Skeletal muscle tissue (tissue), 4 donors: ENCODE measurements around the gene MORN3. TPM values are rescaled to one million over a fixed set of nuclear protein-coding genes. Genes with fewer than 3 reads are reported as not detected.
A peak's percentile ranks its signal among the peaks of the same experiment; 100 is the strongest.
"Not testable (repeated sequence)": the region's sequence is repeated elsewhere in the genome, so short reads cannot be mapped to it uniquely, and the experiment has no call there.

ENCODE experiments used
- H3K27ac ChIP-seq: one replicate; pipeline ENCODE4 v1.7.0; 2013; ENCODE audit warnings: mild to moderate bottlenecking, low read depth, low read length, inconsistent platforms
- H3K27me3 ChIP-seq, 3 donors: one replicate each; pipeline ENCODE4 v1.7.0; 2013; ENCODE audit warnings: low read length in 3 of 3; ENCODE audit not compliant: control insufficient read depth in 3 of 3, insufficient read depth in 3 of 3
- H3K36me3 ChIP-seq, 3 donors: one replicate each; pipeline ENCODE4 v1.7.0; 2013; ENCODE audit warnings: low read length in 3 of 3; ENCODE audit not compliant: control insufficient read depth in 3 of 3, insufficient read depth in 3 of 3
- H3K4me1 ChIP-seq, 3 donors: one replicate each; pipeline ENCODE4 v1.7.0; 2013; ENCODE audit warnings: low read length in 3 of 3, mild to moderate bottlenecking in 3 of 3; ENCODE audit not compliant: control insufficient read depth in 3 of 3, insufficient read depth in 3 of 3
- H3K4me3 ChIP-seq, 3 donors: one replicate each; pipeline ENCODE4 v1.7.0; 2013; ENCODE audit warnings: low read length in 3 of 3
- H3K9ac ChIP-seq, 3 donors: one replicate each; pipeline ENCODE4 v1.7.0; 2013; ENCODE audit warnings: low read length in 3 of 3, mild to moderate bottlenecking in 3 of 3, moderate library complexity in 2 of 3, low read depth in 1 of 3
- H3K9me3 ChIP-seq, 3 donors: one replicate each; pipeline ENCODE4 v1.7.0; 2013; ENCODE audit warnings: low read length in 3 of 3; ENCODE audit not compliant: control insufficient read depth in 3 of 3
- total RNA-seq: library from RNA; depleted of rRNA; stranded (reverse); fragments of >200 nt; gene quantifications from one replicate; pipeline ENCODE4 v1.2.3, GENCODE V29; 2014
- donor health status: Osteomylitis.

MORN3 gene
- total RNA-seq, 1 donor from 2014 or later: under 0.01 TPM

GRCh38 chr12:121711361-121712189, 42.1 kb upstream of the MORN3 start:
- no peaks in the 10 kb centered on the region for H3K27me3 ChIP-seq
- H3K36me3 ChIP-seq: peaks cover 0 to 2% (median 0%) of the 10 kb centered on the region in 3 donors
- H3K4me1 ChIP-seq: peaks cover 25 to 52% (median 27%) of the 10 kb centered on the region in 3 donors
- H3K9me3 ChIP-seq: no peaks in the 10 kb centered on the region
- peak overlapping the region; percentile 94 to 99 (median 97) for H3K9ac ChIP-seq
- peak overlapping the region; percentile 84 to 95 (median 93) for H3K4me3 ChIP-seq
- H3K27ac ChIP-seq: peak overlapping the region; percentile 99

GRCh38 chr12:121709478-121709961, 40.1 kb upstream of the MORN3 start:
- peaks cover 0 to 2% (median 0%) of the 10 kb centered on the region in 3 donors for H3K36me3 ChIP-seq
- no peak overlapping the region for H3K9ac ChIP-seq
- no peaks in the 10 kb centered on the region for H3K27me3 ChIP-seq
- H3K4me3 ChIP-seq: no peak overlapping the region
- peaks cover 13 to 33% (median 14%) of the 10 kb centered on the region in 3 donors for H3K4me1 ChIP-seq
- no peaks in the 10 kb centered on the region for H3K9me3 ChIP-seq
- H3K27ac ChIP-seq: no peak overlapping the region

- H3K4me3 ChIP-seq, H3K27ac ChIP-seq, H3K9me3 ChIP-seq, H3K27me3 ChIP-seq, H3K36me3 ChIP-seq, H3K9ac ChIP-seq: not testable (repeated sequence)
- peaks cover 12 to 28% (median 13%) of the 10 kb centered on the region in 3 donors for H3K4me1 ChIP-seq
Observed at GRCh38 chr12:121709064-121709424, 39.6 kb upstream of the MORN3 start.

GRCh38 chr12:121708313-121709063, 39.0 kb upstream of the MORN3 start:
- Histone ChIP-seq H3K27me3 (no peaks in the 10 kb centered on the region), H3K4me1 (peaks cover 6 to 23% (median 9%) of the 10 kb centered on the region in 3 donors), H3K4me3 (no peak overlapping the region), H3K9ac (no peak overlapping the region), H3K27ac (no peak overlapping the region), H3K9me3 (no peaks in the 10 kb centered on the region), H3K36me3 (peaks cover 0 to 2% (median 0%) of the 10 kb centered on the region in 3 donors)

DNA sequence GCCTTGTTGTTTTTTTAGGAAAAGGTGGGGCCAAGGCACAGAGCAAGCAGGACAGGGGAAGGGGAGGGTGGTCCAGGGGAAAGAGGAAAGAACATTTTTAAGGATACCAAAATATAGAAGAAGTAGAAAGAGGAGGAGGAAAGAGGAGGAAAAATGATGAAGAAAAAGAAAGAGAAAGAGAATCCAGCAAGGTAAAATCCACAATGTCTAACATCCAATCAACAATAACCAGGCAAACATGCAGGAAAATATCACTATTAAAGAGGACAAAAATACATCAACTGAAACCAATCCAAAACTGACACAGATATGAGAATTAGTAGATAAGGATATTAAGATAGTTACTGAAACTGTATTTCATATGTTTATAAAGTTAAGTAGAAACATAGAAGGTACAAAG, 36.1 kb upstream of the MORN3 start:
- Histone ChIP-seq H3K4me1 (peaks cover 12 to 29% (median 21%) of the 10 kb centered on the region in 3 donors), H3K9me3 (no peaks in the 10 kb centered on the region), H3K27ac (no peak overlapping the region), H3K9ac (no peak overlapping the region), H3K27me3 (no peaks in the 10 kb centered on the region), H3K4me3 (no peak overlapping the region), H3K36me3 (no peaks in the 10 kb centered on the region)

GRCh38 chr12:121702944-121703343, 33.5 kb upstream of the MORN3 start:
- Histone ChIP-seq H3K9ac (no peak overlapping the region), H3K27ac (no peak overlapping the region), H3K36me3 (no peaks in the 10 kb centered on the region), H3K27me3 (no peaks in the 10 kb centered on the region), H3K4me3 (no peak overlapping the region), H3K4me1 (peaks cover 12 to 23% (median 18%) of the 10 kb centered on the region in 3 donors), H3K9me3 (no peaks in the 10 kb centered on the region)

DNA sequence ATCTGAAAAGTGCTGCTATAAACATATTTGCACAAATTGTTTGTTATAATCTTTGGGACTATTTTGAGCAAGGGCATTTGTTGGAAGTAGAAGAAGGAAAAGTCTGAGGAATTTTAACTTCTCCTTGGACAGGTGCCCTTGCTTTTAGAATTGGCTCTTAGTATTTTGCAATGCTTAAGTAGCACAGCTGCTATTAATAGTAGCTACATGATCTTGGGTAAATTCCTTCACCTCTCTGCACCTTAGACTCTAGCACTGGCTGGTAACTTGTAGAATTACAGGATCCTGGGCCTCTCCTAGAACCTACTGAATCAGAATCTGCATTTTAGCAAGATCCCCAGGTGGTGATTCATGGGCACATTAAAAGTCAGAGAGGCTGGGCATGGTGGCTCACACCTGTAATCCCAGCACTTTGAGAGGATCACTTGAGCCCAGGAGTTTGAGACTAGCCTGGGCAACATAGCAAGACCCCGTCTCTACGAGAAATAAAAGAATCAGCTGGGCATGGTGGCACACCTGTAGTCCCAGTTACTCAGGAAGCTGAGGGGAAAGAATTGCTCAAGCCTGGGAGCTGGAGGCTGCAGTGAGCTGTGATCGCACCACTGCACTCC, 32.3 kb upstream of the MORN3 start:
- peak overlapping the region in 2 of 3 donors; percentile 18 to 20 for H3K9ac ChIP-seq
- peaks cover 12 to 23% (median 18%) of the 10 kb centered on the region in 3 donors for H3K4me1 ChIP-seq
- H3K36me3 ChIP-seq: no peaks in the 10 kb centered on the region
- no peaks in the 10 kb centered on the region for H3K9me3 ChIP-seq
- H3K27me3 ChIP-seq: no peaks in the 10 kb centered on the region
- peak overlapping the region in 1 of 3 donors; percentile 27 for H3K4me3 ChIP-seq
- H3K27ac ChIP-seq: peak overlapping the region; percentile 47

DNA sequence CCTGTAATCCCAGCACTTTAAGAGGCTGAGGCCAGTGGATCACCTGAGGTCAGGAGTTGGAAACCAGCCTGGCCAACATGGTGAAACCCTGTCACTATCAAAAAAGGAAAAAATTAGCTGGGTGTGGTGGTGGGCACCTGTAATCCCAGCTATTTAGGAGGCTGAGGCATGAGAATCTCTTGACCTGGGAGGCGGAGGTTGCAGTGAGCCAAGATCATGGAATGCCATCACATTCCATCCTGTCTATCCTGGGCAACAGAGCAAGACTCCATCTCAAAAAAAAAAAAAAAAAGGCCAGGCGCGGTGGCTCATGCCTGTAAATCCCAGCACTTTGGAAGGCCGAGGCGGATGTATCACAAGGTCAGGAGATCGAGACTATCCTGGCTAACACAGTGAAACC, 28.4 kb upstream of the MORN3 start:
- H3K27ac ChIP-seq, H3K9me3 ChIP-seq, H3K9ac ChIP-seq, H3K27me3 ChIP-seq, H3K4me3 ChIP-seq, H3K36me3 ChIP-seq: not testable (repeated sequence)
- H3K4me1 ChIP-seq: peaks cover 9 to 18% (median 14%) of the 10 kb centered on the region in 3 donors

- Histone ChIP-seq H3K27me3 (no peaks in the 10 kb centered on the region), H3K9ac (no peak overlapping the region), H3K4me3 (no peak overlapping the region), H3K4me1 (peaks cover 5 to 11% (median 10%) of the 10 kb centered on the region in 3 donors), H3K9me3 (no peaks in the 10 kb centered on the region), H3K27ac (no peak overlapping the region), H3K36me3 (no peaks in the 10 kb centered on the region)
Observed at GRCh38 chr12:121697093-121697698, 27.7 kb upstream of the MORN3 start.
